GM23248 (cell line): ENCODE data around the gene HOPX.

Experiments used
- EZH2 ChIP-seq: fragments of 200-600 bp; sonication (generic); IDR thresholded peaks from 2 replicates; pipeline ENCODE4 v1.6.1; 2018; ENCODE audit warnings: antibody characterized with exemption, mild to moderate bottlenecking; ENCODE audit not compliant: insufficient read depth, poor library complexity, severe bottlenecking
- EZH2phosphoT487 ChIP-seq: fragments of 200-600 bp; sonication (generic); IDR thresholded peaks from 2 replicates; pipeline ENCODE4 v1.6.1; 2018; ENCODE audit warnings: antibody characterized with exemption, moderate library complexity, mild to moderate bottlenecking, low read depth; ENCODE audit not compliant: insufficient read depth

- no peak for TF ChIP-seq EZH2phosphoT487
- no peak for TF ChIP-seq EZH2
Observed at GRCh38 chr4:56612282-56612681, 68.8 kb downstream of the HOPX start.
